Bronchial epithelial cell (primary cell): ENCODE results near the gene YBEY. TPM values are rescaled to one million over a fixed set of nuclear protein-coding genes. Genes with fewer than 3 reads are reported as not detected.

Experiments
- DNase-seq: peaks from one replicate; pipeline ENCODE4 v3.0.0-alpha.2; 2010; ENCODE audit warnings: low read depth
- FAIRE-seq: peaks from 2 replicates; lab custom pipeline; 2011; peaks lifted over from hg19 to GRCh38; lab: Jason Lieb, UNC
- H3K27me3 ChIP-seq: 2 replicates; pipeline ENCODE4 v1.5.1; 2011; ENCODE audit warnings: low read length; ENCODE audit not compliant: control insufficient read depth, insufficient read depth
- H3K36me3 ChIP-seq: 2 replicates; pipeline ENCODE4 v1.5.1; 2011; ENCODE audit warnings: low read length; ENCODE audit not compliant: control insufficient read depth, insufficient read depth
- H3K4me3 ChIP-seq: 2 replicates; pipeline ENCODE4 v1.5.1; 2011; ENCODE audit warnings: mild to moderate bottlenecking, low read depth, low read length, control low read depth
- CTCF ChIP-seq: IDR thresholded peaks from 2 replicates; pipeline ENCODE4 v1.5.1; 2011; ENCODE audit warnings: mild to moderate bottlenecking, moderate library complexity, low read length, control low read depth, inconsistent platforms; ENCODE audit not compliant: insufficient read depth, severe bottlenecking
- total RNA-seq: library from RNA; depleted of rRNA; stranded (reverse); fragments of >200 nt; gene quantifications from 2 replicates; pipeline ENCODE4 v1.2.1, GENCODE V29; 2014

The YBEY gene
- total RNA-seq, 1 donor from 2014 or later = 17.4 TPM

GRCh38 chr21:46248827-46249226 is 37.3 kb upstream of the YBEY start:
- FAIRE-seq = no peak
- no peak for TF ChIP-seq CTCF
- no peak overlapping the region for H3K4me3 ChIP-seq
- H3K27me3 ChIP-seq = no peaks in the 10 kb centered on the region
- no peak for DNase-seq
- peaks cover 27% of the 10 kb centered on the region for H3K36me3 ChIP-seq

DNA sequence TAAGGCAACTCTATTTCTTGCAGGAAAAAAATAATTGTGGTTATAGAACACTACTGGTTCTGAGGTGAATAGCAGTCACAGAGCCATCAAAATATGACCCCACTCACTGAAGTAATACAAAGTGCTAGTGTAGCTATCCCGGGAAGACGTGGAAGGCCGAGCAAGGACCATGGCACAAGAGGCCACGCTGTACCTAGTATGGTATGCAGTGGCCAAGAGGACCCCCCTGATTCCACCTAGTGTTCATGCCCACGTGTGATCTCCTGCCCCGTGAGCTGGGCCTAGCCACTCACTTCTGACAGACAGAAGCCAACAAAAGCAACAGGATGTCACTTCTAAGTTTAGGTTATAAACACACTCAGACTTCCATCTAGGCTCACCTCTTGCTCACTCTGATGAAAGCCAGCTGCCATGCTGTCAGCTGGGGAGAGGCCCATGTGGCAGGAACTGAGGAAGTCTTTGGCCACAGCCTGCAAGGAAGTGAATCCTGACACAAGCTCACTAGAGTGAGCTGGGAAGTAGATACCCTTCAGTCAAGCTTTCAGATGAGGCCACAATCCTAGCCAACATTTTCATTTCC is 35.9 kb upstream of the YBEY start:
- DNase-seq (no peak), FAIRE-seq (no peak)
- Histone ChIP-seq H3K27me3 (no peaks in the 10 kb centered on the region), H3K36me3 (peaks cover 30% of the 10 kb centered on the region), H3K4me3 (no peak overlapping the region)
- no peak for TF ChIP-seq CTCF

GRCh38 chr21:46252840-46253239 is 33.3 kb upstream of the YBEY start:
- FAIRE-seq (no peak), DNase-seq (no peak)
- Histone ChIP-seq H3K27me3 (no peaks in the 10 kb centered on the region), H3K36me3 (peaks cover 38% of the 10 kb centered on the region), H3K4me3 (no peak overlapping the region)
- no peak for TF ChIP-seq CTCF

DNA sequence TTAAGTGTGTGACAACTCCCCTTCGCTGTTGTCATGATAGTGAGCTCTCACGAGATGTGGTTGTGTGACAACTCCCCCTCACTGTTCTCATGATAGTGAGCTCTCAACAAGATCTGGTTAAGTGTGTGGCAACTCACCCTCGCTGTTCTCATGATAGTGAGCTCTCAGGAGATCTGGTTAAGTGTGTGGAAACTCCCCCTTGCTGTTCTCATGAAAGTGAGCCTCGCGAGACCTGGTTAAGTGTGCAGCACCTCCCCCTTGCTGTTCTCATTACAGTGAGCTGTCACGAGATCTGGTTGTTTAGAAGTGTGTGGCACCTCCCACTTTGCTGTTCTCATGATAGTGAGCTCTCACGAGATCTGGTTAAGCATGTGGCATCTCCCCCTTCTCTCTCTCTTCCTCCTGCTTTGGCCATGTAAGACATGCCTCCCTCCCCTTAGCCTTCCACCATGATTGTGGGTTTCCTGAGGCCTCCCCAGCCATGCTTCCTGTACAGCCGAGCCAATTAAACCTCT is 32.5 kb upstream of the YBEY start:
- Histone ChIP-seq H3K36me3 (peaks cover 35% of the 10 kb centered on the region), H3K4me3 (no peak overlapping the region), H3K27me3 (no peaks in the 10 kb centered on the region)
- FAIRE-seq (peak; percentile 13), DNase-seq (no peak)
- no peak for TF ChIP-seq CTCF

DNA sequence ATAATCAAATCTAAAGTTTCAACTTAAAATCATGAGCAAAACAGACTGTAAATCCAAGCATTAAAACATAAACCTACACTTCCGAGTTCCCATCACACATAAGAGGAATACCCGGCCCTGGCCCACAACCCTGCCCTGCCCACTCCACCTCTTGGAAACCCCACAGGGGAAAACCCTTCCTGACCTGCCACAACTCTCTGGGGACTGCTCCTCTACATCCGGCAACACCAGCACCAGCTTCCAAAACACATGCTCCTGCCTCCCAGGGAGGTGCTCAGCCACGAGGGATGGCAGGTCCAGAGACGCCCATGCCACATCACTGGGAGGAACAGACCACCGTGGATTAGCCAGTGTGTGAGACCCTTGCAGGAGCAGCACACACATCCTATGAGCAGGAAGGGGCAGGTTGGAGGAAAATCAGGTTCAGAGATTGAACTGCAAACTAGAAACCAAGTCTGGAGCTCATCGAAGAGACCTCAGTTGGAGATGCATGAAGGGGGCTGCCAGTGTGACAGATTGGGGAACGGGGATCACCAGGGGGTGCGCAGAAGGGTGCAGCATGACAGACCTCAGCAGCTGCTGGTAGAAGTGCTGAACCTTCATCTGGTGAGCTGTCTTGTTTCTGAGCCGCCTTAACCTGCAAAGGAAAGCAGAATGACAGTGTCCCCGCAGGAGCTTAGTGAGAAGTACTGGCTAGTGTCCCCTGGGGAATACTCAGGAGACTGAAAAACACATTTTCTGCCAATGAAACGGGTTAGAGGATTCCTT is 31.8 kb upstream of the YBEY start:
- Histone ChIP-seq H3K27me3 (no peaks in the 10 kb centered on the region), H3K36me3 (peaks cover 40% of the 10 kb centered on the region), H3K4me3 (no peak overlapping the region)
- DNase-seq = no peak
- no peak for FAIRE-seq
- TF ChIP-seq CTCF = no peak
